ENCODE measurements around the gene CLEC18C. TPM values are rescaled to one million over a fixed set of nuclear protein-coding genes. Genes with fewer than 3 reads are reported as not detected.
"Not testable (repeated sequence)": the region's sequence is repeated elsewhere in the genome, so short reads cannot be mapped to it uniquely, and the experiment has no call there.

CLEC18C gene
- polyA plus RNA-seq, 4 donors: 37.1 to 75.5 (median 59.6) TPM

- DNase-seq (ENCODE audit: low read depth in 4 of 4, low spot score in 2 of 4): no peak
Measured at GRCh38 chr16:70158261-70158939, 15.2 kb upstream of the CLEC18C start.

DNA sequence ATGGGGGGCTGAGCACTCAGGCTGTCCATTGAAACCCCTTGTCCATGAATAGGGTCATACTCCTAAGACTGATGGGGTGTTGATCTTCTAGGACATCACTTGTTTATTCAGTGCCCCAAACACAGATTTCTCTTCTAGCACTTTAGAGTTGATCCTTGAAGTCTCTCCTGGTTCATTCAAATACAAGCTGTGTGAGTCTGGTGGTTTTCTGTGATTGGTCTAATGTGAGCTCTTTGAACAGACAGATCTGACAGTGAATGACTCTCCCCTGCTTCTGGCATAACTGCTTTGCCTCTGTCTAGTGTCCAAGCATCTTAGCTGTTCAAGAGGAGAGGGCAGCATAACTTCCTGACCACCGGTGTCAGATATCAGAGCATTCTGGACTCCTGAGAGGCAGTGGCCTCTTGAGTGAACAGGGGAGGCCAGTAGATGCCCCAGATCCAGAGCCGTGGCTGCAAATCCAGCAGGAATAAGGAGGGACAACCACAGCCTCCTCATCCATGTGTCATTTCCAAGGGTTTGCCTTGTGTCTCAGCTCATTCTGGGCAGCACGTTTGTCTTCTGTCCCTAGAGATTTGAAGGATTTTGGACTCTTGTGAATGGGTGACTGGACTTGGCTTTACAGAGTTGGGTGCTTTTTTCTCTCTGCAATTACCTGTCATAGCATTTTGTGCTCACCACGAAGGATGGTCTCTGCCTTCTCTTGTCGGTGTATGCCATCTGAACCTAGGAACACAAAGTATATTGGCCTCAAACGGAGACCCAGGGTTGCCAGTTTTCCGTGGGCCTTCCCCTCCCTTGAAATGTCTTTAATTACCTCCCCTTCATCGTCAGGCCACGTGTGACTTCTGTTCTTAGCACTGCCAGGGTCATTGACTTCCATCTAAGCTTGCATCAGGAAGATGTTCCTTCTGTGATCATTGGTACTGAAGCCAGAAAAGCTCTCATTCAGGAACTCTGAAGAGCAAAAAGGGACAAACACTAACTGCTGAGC is 13.9 kb upstream of the CLEC18C start:
- DNase-seq (ENCODE audit: low read depth in 4 of 4, low spot score in 2 of 4): no peak

DNA sequence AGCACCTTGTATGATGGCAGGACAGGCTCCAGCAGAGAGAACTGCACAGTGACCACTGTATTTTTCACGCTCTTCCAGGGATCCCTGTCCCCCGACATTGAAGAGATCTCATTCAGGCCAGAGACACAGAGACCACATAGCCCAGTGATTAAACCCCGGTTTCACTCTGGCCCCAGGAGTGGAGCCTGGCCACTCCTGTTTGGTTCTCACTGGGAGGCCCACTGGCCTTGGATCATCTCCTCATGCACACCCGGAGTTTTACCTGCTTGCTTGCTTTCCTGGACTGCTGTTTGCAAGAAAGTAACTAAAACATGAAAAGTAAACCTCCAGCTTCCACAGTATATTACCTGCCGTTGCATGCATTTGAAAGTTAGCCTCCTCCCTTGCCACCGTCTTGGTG is 13.2 kb upstream of the CLEC18C start:
- no peak for DNase-seq (ENCODE audit: low read depth in 4 of 4, low spot score in 2 of 4)

GRCh38 chr16:70160821-70161220 is 12.8 kb upstream of the CLEC18C start:
- no peak for DNase-seq (ENCODE audit: low read depth in 4 of 4, low spot score in 2 of 4)

GRCh38 chr16:70161350-70161749 is 12.2 kb upstream of the CLEC18C start:
- no peak for DNase-seq (ENCODE audit: low read depth in 4 of 4, low spot score in 2 of 4)

DNA sequence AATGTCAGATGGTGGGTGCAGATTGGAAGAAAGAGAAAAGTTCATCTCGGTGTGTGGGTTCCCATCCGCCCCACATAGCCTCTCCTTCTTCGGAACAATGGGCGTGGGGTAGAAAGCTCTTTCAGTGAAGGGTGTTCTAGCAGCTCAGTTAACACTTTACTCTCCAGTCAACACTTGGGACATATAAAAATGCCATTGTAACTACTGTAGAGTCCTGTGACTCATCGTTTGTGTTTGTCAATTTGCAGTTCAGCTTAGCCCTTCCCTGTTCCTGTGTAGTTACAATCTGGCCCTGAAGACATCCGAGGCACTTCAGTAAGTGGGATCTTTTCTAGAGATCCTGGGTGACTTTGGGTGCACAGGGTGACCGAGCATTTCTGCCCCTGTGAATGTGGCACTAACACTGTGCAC is 11.5 kb upstream of the CLEC18C start:
- DNase-seq (ENCODE audit: low read depth in 4 of 4, low spot score in 2 of 4): no peak

DNA sequence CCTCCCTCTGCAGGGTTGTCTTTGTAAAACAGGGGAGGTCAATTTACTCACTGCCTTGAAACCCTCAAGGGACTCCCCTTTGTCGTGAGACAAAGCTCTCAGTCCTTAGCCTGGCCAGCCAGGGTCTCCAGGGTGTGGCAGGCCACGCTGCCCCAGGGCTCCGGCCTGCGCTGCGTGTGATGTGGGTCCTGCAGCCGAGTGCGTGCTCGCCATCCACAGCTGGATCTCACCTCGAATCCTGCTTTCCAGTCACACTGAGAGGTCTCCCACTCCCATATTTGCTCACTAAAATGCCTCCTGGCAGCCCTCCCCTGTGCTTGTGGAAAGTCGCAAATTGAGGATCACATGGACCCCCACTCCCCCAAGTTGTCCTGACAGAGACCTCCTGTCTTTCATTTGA is 10.0 kb upstream of the CLEC18C start:
- DNase-seq (ENCODE audit: low read depth in 4 of 4, low spot score in 2 of 4): no peak

DNA sequence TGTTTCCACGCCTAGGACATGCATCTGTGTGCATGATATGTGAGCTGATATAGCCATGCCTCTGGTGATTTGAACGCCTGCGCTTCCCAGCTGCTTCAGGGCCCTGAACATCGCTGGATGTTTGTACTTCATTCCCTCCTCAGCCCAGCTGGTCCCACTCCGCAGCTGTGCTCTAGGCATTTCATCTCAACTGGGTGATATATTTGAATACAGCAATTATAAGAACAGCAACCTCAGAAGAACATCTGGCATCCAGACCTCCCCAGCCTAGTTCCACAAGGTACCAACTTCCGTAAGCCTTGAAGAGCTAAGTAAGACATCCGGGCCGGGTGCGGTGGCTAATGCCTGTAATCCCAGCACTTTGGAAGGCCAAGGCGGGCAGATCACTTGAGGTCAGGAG is 6.9 kb upstream of the CLEC18C start:
- not testable (repeated sequence) for DNase-seq (ENCODE audit: low read depth in 4 of 4, low spot score in 2 of 4)

DNA sequence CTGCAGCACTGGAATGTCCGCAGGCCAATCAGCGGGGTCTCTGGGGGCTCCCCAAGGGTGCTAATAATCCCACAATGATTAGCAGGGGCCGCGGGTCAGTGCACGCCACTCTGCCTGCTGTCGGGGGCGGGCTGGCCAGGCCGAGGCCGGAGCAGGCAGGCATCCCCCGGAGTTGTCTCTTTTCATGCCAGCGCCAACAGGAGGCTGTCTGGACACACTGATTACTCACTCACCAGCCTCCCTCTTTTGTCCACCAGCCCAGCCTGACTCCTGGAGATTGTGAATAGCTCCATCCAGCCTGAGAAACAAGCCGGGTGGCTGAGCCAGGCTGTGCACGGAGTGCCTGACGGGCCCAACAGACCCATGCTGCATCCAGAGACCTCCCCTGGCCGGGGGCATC is 329 bp downstream of the CLEC18C start:
- DNase-seq (ENCODE audit: low read depth in 4 of 4, low spot score in 2 of 4): not testable (repeated sequence)

GRCh38 chr16:70174387-70174932 is 873 bp downstream of the CLEC18C start:
- not testable (repeated sequence) for DNase-seq (ENCODE audit: low read depth in 4 of 4, low spot score in 2 of 4)

DNA sequence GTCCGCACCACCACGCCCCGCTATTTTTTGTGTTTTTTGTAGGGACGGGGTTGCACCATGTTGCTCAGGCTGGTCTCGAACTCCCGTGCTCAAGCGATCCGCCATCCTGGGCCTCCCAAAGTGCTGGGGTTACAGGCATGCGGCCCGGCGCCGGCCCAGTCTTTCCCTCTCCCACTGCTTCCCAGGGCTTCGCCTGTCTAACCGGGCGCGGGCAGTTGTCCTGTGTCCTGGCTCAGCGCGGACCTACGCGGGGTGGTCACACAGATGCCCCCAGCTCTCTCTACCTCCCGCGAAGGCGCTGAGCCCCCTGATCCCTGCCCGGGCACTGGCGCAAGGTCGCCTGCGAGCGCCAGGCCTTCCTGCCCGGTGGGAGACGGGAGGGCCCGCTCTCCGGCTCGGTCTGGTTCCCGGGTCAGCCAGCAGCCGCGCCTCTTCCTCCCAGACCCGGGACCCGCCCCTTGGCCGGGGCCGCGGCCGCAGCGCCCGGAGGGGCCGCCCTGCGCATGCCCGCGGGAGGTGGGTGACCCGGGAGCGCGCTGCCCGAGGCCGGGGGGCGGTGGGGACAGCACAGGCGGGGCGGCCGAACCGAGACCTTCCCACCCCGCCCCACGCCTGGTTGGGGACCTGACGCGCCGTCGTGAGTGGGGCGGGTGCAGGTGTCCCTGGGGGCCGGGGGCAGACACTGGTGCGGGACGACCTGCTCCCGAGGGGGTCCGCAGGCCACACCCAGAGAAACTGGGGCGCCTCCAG is 14.4 kb downstream of the CLEC18C start:
- not testable (repeated sequence) for DNase-seq (ENCODE audit: low read depth in 4 of 4, low spot score in 2 of 4)

DNA sequence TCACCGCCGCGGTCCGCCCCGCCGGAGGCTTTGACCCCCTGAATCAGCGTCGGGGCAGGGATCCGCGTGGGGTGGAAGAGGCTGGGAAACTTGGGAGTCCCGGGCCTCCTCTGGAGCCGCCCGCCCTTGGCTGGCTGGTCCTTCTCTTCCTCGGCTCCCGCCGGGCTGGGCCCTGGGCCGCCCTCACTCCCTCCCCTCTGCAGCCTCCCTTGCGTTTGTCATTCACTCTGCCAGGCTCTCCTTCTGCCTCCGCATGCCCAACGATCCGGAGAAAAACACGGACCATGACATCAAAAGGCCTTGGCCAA is 15.0 kb downstream of the CLEC18C start:
- not testable (repeated sequence) for DNase-seq (ENCODE audit: low read depth in 4 of 4, low spot score in 2 of 4)

- DNase-seq (ENCODE audit: low read depth in 4 of 4, low spot score in 2 of 4): not testable (repeated sequence)
Measured at GRCh38 chr16:70190574-70190973, 17.0 kb downstream of the CLEC18C start.

DNA sequence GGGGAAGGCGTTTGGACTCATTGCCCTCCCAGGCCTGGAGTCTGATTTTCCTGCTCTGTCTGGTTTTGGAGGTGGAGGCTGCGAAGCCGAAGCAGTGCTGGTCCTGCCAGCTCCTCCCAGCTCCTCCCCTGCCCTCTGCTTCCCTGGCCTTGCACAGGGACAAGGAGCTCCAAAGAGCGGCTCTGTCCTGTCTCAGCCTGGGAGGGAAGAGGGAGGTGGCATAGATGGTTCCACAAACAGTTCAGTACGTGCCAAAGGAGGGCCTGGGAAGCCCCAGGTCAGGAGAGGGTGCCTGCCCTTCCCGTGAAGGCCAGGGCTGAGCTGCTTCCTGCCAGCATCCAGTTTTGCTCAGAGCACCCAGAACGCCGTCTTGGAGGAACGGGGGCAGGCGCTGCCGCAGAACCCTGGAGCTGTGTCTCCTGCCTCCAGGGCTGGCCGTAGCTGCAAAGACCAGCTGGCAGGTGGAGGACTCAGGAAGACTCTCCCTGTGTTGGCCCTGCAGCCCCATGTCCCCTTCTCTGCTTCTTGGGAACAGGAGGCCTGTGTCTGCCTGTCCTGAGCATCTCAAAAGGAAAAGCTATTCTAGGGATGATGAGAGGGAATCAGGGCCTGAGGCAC is 23.2 kb downstream of the CLEC18C start:
- not testable (repeated sequence) for DNase-seq (ENCODE audit: low read depth in 4 of 4, low spot score in 2 of 4)

DNA sequence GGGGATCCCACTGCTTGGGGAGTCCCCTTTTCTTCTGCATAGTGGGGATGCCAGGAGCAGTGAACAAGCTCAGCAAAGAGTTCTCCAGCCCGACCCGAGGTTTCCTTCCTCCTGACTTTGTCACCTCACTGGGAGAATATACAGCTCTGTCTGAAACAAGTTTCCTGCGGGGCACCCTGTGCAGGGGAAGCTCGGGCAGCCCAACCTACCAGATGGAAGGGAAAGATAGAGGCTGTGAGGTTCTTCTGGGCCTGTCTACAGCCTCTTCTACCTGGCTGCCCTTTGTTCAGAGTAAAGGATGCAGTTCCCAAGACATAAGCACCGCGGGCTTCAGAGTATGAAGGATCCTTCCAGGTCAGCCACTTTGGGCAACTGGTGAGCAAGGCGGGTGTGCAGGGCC is 24.0 kb downstream of the CLEC18C start:
- not testable (repeated sequence) for DNase-seq (ENCODE audit: low read depth in 4 of 4, low spot score in 2 of 4)

- not testable (repeated sequence) for DNase-seq (ENCODE audit: low read depth in 4 of 4, low spot score in 2 of 4)
Measured at GRCh38 chr16:70198230-70198629, 24.6 kb downstream of the CLEC18C start.

- DNase-seq (ENCODE audit: low read depth in 4 of 4, low spot score in 2 of 4): not testable (repeated sequence)
Measured at GRCh38 chr16:70198666-70199065, 25.1 kb downstream of the CLEC18C start.

DNA sequence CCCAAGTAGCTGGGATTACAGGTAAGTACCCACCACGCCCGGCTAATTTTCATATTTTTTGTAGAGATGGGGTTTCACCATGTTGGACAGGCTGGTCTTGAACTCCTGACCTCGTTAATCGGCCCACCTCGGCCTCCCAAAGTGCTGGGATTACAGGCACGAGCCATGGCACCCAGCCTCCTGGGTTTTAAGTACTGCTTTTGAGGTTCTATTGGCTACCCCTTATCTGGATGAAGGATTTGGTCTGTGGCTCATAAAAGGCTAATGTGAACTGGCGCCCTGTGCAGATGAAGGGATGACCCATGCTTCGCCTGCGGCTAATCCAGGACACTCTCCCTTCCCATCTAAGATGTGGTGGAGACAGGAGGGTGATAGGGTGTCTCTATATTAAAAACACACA is 25.6 kb downstream of the CLEC18C start:
- DNase-seq (ENCODE audit: low read depth in 4 of 4, low spot score in 2 of 4): not testable (repeated sequence)

- DNase-seq (ENCODE audit: low read depth in 4 of 4, low spot score in 2 of 4): not testable (repeated sequence)
Measured at GRCh38 chr16:70200063-70200462, 26.5 kb downstream of the CLEC18C start.

DNA sequence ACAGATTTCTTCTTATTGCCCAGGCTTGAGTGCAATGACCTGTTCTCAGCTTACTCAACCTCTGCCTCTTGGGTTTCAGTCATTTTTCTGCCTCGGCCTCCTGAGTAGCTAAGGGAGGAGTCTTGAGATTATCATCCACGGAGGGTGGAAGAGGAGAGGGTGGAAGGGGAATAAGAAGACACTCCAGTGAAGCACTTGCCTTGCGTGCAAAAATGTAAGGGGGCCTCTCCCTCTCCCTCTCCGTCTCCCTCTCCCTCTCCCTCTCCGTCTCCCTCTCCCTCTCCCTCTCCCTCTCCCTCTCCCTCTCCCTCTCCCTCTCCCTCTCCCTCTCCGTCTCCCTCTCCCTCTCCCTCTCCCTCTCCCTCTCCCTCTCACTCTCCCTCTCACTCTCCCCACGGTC is 29.9 kb downstream of the CLEC18C start:
- DNase-seq (ENCODE audit: low read depth in 4 of 4, low spot score in 2 of 4): not testable (repeated sequence)
